GM18517 (cell line): ENCODE data around the gene FARP2.
"Not testable (repeated sequence)": the region's sequence is repeated elsewhere in the genome, so short reads cannot be mapped to it uniquely, and the experiment has no call there.

ENCODE experiments used
- ATAC-seq: cut with Tn5 transposase; IDR thresholded peaks from one replicate; pipeline ENCODE4 v1.9.1; 2021; ENCODE audit warnings: mild to moderate bottlenecking, moderate library complexity; ENCODE audit not compliant: unreplicated experiment

FARP2 gene

GRCh38 chr2:241500016-241500415 lies 143.9 kb downstream of the FARP2 start:
- ATAC-seq = no peak

GRCh38 chr2:241500431-241500975 lies 144.4 kb downstream of the FARP2 start:
- ATAC-seq = no peak

DNA sequence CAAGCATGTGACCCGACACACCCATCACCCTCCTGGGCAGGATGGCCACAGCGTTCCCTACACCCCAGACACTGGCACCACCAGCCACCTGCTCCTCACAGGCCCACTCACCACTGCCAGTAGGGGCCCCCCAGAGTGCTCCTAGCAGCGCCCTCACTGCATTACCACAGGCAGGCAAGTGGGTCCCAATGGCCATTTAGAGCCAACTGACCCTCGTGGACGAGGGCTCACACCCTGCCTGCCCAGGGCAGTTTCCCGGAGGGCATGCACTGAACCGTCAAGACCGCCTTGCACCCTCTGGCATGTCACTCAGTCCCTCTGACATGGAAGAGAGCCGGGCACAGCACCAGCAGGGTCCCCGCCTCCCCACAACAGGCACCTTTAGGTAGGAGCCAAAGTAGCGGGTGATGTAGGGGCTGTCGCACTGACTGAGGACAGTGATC lies 145.0 kb downstream of the FARP2 start:
- ATAC-seq = no peak

DNA sequence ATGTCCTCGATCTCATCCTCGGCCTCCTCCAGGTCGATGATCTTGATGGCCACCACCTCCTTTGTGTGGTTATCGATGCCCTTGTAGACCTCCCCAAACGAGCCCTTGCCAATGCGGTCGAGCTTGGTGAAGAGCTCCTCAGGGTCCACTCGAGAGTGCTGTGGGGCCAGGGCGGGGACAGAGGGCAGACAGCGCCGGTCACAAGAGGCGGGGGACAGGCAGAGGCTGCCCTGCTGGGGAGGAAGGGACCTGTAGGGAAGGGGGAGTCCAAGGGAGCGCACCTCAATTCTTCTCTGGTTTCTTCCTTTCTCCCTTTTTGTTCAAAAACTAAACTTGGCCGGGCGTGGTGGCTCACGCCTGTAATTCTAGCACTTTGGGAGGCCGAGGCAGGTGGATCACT lies 145.5 kb downstream of the FARP2 start:
- no peak for ATAC-seq

- ATAC-seq = no peak
These were observed 146.2 kb downstream of the FARP2 start for GRCh38 chr2:241502281-241502680.

DNA sequence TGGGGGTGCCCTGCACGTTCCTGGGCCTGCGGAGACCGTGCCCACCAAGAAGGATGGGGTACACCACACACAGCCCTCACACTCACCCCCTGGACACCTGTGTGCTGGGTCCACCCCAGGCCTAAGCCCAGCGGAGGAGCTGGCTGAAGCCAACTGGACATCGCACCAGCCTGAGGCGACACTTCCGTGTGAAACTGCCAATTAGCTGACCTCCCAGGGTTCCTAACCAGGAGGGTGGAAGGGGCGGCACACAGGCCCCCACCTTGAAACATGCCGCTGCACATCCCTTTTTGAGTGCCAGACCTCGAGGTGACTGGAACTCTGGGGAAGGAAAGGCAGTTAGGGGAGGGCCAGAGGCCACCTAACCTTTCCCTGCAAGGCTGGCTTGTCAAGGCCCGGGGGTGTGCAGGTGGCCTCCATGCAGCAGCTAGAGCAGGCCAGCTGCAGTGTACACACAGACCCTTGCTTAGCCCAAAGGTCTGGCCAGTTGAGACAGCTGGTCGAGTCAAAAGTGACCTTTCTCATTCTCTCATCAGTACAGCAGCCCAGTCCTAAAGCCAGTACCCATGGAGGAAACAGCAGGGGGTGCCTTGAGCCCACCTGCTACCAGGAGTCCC lies 147.8 kb downstream of the FARP2 start:
- no peak for ATAC-seq

GRCh38 chr2:241505086-241505780 lies 149.1 kb downstream of the FARP2 start:
- ATAC-seq = no peak

- ATAC-seq = no peak
These were observed 149.7 kb downstream of the FARP2 start for GRCh38 chr2:241505781-241506201.

GRCh38 chr2:241506317-241506716 lies 150.2 kb downstream of the FARP2 start:
- not testable (repeated sequence) for ATAC-seq

DNA sequence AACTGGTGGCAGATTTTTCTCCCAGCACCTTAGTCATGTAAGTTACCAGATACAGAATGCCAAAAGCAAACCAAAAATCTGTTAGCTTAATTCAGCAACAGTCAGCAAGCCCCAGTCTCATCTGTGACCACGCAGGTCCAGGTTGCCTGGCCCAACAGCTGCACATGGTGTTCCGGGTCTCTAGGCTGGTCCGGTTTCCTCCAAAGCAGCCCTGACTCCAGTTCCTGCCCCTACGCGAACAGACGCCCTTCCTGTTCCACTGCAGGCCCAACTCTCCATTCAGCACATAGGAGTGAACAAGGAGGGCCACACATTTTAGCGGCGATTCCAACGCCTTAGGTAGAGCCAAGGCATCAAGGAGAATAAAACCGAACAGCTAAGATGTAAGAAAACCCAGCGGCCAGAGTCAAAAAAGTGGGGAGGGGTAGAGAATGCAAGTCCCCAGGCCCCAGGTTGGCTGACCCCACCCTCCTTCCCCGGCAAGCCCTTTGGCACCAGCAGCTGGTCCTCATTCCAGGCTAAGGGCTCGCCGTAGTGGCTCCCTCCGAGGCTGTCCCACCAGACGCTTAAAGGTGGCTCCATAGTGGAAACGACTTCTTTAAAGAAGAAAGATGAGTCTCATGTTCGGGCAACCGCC lies 150.8 kb downstream of the FARP2 start:
- no peak for ATAC-seq

DNA sequence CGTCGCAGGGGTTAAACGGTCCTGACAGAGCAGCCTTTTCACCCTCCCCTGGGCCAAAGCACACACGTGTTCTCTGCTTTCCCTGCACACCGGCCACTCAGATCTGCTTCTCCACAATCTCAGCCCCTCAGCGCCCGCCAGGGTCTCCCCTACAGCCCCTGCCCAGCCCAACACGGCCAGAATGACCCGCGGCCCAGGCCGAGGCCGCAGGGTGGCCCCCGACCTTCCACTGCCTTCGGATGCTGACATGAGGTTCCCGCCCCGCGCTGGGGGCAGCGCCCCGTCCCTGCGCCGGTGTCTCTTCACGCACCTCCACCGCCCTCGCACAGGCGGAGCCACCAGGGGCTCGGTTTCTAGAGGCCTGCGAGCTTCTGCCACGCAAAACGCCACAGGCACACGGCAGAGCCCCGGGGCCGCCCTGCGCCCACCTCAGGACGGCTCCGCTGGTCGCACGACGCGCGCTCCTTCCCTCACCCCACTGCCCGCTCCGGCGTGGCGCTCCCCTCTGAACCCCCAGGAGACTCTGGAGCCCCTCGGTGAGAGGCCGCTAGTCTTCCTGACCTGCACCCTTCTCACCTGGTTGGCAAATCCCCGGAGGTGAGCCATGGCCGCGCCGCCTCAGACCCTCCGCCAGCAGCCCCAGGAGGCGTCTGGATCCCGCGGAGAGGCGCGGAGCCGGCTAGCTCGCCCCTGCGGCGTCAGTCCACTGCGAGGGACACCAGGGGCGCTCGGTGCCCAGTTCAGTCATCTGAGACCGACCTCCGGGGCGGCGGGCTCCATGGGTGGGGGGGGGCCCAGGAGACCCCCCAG lies 151.6 kb downstream of the FARP2 start:
- peak; percentile 8 for ATAC-seq

DNA sequence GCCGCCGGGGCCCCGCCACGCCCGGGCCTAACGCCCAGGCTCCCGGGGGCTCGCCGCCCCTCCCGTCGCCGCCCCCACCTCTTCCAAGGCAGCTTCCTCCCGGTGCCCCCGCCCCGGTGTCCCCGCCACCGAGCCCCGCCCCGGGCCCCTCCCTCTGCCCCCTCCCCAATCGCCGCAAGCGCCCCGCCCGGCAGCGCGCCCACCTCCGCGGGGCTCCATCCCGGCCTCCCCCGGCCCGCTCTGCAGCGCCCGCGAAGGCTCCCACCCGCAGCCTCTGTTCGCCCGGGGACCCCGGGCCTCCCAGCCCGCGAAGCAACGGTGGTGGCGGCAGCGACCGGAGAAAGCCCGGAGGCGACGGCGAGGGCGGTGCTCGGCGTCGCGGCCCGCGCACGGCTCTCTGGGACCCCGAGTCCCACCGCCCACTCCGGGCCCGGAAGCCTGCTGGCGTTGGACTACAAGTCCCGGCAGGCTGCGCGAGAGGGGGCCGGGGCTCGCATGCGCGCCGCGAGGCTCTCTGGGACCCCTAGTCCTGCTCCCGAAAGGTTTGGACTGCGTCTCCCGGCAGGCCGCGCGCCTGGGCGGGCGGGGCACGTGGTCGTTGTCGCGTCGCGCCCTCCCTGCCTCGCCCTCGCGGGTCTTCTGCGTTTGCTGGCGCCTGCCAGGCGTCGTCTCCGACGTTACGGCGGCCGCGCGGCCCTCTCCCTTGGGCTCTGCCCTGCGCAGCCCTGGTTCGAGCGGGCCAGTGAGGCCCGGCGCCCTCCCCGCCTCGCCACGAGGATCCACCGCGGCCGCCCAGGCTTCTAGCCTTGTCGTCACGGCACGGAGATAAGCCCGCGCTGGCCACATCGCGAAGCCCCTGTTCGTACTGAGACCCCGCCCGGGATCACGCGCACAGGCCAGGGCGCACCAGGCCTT lies 152.4 kb downstream of the FARP2 start, which contains the start of gene STK25:
TSS of gene STK25 (minus strand) at position 345 of the 915 bp plus-strand sequence. CDS start 549 bp downstream, outside the sequence.
- ATAC-seq = peak; percentile 82

DNA sequence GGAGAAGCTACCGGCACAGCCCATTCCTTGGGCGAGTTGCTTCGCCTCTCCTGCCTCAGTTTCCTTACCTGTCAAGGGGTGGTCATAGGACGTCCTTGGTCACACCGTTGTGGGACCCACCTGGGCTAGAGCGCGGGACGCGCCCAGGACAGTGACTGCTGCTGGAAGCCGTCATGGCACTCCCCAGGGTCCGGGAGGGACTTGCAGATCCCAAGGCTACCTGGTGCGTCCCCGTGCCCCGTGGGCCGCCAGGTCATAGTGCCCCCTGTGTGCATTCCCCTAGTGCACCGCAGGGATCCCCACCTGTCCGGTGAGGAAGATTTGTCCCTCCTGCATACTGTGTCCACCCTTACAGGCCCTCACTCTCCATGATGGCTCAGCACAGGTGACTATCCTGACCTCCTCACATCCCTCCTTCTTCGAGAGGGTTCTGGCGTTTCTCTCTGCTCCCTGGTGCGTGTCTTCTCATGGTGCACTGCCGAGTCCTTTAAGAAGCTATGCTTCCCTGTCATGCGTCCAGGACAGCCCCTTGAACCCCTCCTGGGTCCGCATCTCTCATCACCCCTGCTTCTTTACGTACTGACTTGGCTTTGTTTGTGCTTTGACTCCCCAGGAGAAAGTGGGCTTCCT lies 153.2 kb downstream of the FARP2 start:
- ATAC-seq = no peak

DNA sequence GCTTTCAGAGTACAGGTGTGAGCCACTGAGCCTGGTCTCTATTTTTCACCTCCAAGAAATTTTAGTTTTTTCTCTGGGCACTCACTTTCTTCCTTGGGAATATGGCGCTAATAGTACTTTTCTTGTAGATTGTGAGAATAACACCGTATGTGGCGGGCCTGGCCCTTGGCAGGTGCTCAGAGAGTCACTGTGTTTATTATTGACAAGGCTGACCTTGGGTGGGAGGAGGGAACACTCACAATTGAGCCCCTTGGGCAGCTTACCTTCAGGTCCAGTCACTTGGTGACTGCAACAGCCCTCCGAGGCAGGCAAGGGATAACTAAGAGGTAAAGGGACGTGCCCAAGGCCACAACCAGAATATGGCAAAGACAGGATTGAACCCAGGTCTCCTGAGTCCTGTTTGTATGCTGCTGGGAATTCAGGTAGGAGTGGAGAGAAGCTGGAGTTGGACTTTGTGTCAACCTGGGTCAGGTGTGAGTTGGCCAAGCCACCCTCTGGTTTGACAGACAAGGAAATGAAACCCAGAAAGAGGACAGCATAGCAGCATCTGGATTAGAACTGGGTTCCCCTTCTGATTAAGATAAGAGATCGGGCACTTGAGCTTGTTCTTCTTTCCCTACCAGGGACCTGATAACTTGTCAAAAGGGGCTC lies 155.1 kb downstream of the FARP2 start:
- no peak for ATAC-seq

DNA sequence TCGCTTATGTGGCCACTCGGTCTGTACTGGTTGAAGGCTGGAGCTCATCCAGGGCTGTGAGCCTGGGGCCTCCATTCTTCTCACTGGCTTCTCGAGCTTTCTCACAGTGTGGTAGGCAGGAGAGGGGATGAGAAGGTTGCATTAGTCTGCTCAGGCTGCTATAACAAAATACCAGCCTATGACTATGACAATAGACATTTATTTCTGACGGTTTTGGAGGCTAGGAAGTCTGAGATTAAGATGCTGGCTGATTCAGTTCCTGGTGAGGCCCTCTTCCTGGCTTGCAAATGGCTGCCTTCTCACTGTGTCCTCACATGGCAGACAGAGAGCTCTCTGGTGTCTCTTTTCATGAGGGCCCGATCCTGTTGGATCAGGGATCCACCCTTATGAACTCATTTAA lies 158.5 kb downstream of the FARP2 start:
- no peak for ATAC-seq

- peak; percentile 73 for ATAC-seq
These were observed 159.1 kb downstream of the FARP2 start for GRCh38 chr2:241514986-241515737.

- ATAC-seq = no peak
These were observed 160.5 kb downstream of the FARP2 start for GRCh38 chr2:241516520-241516965.

- no peak for ATAC-seq
These were observed 161.2 kb downstream of the FARP2 start for GRCh38 chr2:241517297-241517696.
